HL-60 (cell line): ENCODE measurements around the gene SLAMF9.
A peak's percentile ranks its signal among the peaks of the same experiment; 100 is the strongest.

Experiments used
- DNase-seq, 2 experiments: peaks; one replicate each; pipeline ENCODE4 v3.0.0-alpha.2; 2010 to 2020; ENCODE audit warnings: low read depth in 1 of 2, low spot score in 1 of 2
- H3K27ac ChIP-seq: fragments of 250-450 bp; sonication (Bioruptor Pico); replicated peaks from 2 replicates; pipeline ENCODE4 v1.5.1; 2020; ENCODE audit warnings: mild to moderate bottlenecking, moderate library complexity
- H3K27me3 ChIP-seq: fragments of 250-450 bp; sonication (Bioruptor Pico); 2 replicates; pipeline ENCODE4 v1.5.1; 2021; ENCODE audit warnings: mild to moderate bottlenecking, moderate library complexity; ENCODE audit not compliant: insufficient read depth, poor library complexity, severe bottlenecking
- H3K4me3 ChIP-seq: replicated peaks from 2 replicates; pipeline ENCODE4 v1.5.1; 2011; ENCODE audit warnings: mild to moderate bottlenecking, control low read depth, low read length; ENCODE audit not compliant: insufficient read depth
- GABPA ChIP-seq: IDR thresholded peaks from 2 replicates; pipeline ENCODE4 v1.6.1; 2012; ENCODE audit warnings: low read depth
- POLR2AphosphoS5 ChIP-seq: IDR thresholded peaks from 2 replicates; pipeline ENCODE4 v1.6.1; 2012; ENCODE audit warnings: low read depth
- REST ChIP-seq: IDR thresholded peaks from 2 replicates; pipeline ENCODE4 v1.6.1; 2012; ENCODE audit warnings: low read depth; ENCODE audit not compliant: insufficient replicate concordance
- SPI1 ChIP-seq: IDR thresholded peaks from 2 replicates; pipeline ENCODE4 v1.6.1; 2012; ENCODE audit warnings: low read depth, mild to moderate bottlenecking, borderline replicate concordance
- TF ChIP-seq, protein P1 (sequence below): IDR thresholded peaks from one replicate; pipeline ENCODE4 v1.5.1; 2011; ENCODE audit warnings: low read length, control low read depth, inconsistent platforms; ENCODE audit not compliant: insufficient read depth

Gene SLAMF9

DNA sequence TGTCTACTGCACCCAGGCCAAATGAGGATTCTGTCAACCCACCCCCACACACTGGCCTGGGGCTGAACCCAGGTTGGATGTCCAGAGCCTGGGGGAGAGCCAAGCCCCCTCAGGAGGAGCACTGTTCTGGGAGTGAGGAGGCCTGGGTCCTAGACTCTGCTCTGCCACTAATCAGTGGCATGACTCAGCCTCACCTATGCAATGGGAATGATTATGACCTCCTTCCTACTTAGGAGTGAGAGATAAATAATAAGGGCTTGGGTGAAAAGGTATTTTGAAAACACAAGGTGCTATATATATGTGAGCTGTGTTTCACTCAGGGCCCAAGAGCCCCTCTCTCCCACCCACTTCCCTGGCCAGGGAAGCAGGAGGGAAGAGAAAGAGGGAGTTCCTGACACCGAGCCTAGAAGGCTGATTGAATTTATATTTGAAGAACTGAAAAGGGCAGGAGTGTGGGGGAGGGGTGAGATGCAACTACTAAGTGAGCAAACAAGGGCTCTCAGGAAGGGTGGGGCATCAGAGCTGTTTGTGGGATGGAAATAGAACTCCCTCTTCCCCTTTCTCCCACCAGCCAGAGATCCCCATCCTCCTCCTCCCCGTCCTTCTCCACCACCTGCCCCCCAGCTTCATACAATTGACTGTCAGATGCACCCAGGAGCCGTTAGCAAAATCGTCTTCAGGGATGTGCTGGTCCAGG is 16.8 kb downstream of the SLAMF9 start:
- peak overlapping the region; percentile 17 for H3K4me3 ChIP-seq
- DNase-seq, result peak in 1 of 2 experiments; percentile 45

GRCh38 chr1:159936273-159936904 is 17.6 kb downstream of the SLAMF9 start:
- H3K27ac ChIP-seq, result no peak overlapping the region
- no peak overlapping the region for H3K4me3 ChIP-seq
- no peaks in the 10 kb centered on the region for H3K27me3 ChIP-seq
- TF ChIP-seq SPI1 (peak; percentile 16; the same call in 1 of the 2 replicates), POLR2AphosphoS5 (no peak)
- TF ChIP-seq, protein P1, sequence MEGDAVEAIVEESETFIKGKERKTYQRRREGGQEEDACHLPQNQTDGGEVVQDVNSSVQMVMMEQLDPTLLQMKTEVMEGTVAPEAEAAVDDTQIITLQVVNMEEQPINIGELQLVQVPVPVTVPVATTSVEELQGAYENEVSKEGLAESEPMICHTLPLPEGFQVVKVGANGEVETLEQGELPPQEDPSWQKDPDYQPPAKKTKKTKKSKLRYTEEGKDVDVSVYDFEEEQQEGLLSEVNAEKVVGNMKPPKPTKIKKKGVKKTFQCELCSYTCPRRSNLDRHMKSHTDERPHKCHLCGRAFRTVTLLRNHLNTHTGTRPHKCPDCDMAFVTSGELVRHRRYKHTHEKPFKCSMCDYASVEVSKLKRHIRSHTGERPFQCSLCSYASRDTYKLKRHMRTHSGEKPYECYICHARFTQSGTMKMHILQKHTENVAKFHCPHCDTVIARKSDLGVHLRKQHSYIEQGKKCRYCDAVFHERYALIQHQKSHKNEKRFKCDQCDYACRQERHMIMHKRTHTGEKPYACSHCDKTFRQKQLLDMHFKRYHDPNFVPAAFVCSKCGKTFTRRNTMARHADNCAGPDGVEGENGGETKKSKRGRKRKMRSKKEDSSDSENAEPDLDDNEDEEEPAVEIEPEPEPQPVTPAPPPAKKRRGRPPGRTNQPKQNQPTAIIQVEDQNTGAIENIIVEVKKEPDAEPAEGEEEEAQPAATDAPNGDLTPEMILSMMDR, result peak; percentile 99
- peak in 1 of 2 experiments; percentile 70 for DNase-seq

More for the DNA sequence above, 16.8 kb downstream of the SLAMF9 start:
- no peak overlapping the region for H3K27ac ChIP-seq
- no peak for TF ChIP-seq GABPA
- no peak for TF ChIP-seq POLR2AphosphoS5
- TF ChIP-seq SPI1, result no peak
- TF ChIP-seq, protein P1, result no peak
- TF ChIP-seq REST, result no peak
- H3K27me3 ChIP-seq, result no peaks in the 10 kb centered on the region

- Histone ChIP-seq H3K27ac (no peak overlapping the region), H3K27me3 (no peaks in the 10 kb centered on the region), H3K4me3 (no peak overlapping the region)
- TF ChIP-seq REST, result peak; percentile 100
- TF ChIP-seq, protein P1, result no peak
- peak; percentile 92 for TF ChIP-seq SPI1
- peak in 1 of 2 experiments; percentile 39 for DNase-seq
These were observed 18.2 kb downstream of the SLAMF9 start for GRCh38 chr1:159935719-159936272.
